Liver (tissue), 9 donors: ENCODE results near the gene MOB3C. TPM values are rescaled to one million over a fixed set of nuclear protein-coding genes. Genes with fewer than 3 reads are reported as not detected.

ENCODE experiments used
- DNase-seq: peaks from one replicate; pipeline ENCODE4 v3.0.0-alpha.2; 2017; ENCODE audit warnings: low spot score
- H3K27ac ChIP-seq, 2 donors: one replicate each; pipeline ENCODE4 v1.7.0; 2013; ENCODE audit warnings: inconsistent platforms in 2 of 2, low read length in 2 of 2, control low read depth in 1 of 2, low read depth in 1 of 2, mild to moderate bottlenecking in 1 of 2
- H3K27me3 ChIP-seq, 4 donors: one replicate each; pipeline versions ENCODE4 v1.6.1 to v1.7.0; 2013; ENCODE audit warnings: low read length in 3 of 4, inconsistent platforms in 1 of 4, mild to moderate bottlenecking in 1 of 4, moderate library complexity in 1 of 4; ENCODE audit not compliant: control insufficient read depth in 4 of 4, insufficient read depth in 4 of 4
- H3K36me3 ChIP-seq, 4 donors: one replicate each; pipeline versions ENCODE4 v1.6.1 to v1.7.0; 2013; ENCODE audit warnings: low read length in 3 of 4, mild to moderate bottlenecking in 3 of 4, low read depth in 1 of 4, moderate library complexity in 1 of 4; ENCODE audit not compliant: control insufficient read depth in 4 of 4, insufficient read depth in 3 of 4
- H3K4me1 ChIP-seq, 4 donors: one replicate each; pipeline versions ENCODE4 v1.6.1 to v1.7.0; 2013; ENCODE audit warnings: low read length in 3 of 4, mild to moderate bottlenecking in 3 of 4, moderate library complexity in 1 of 4; ENCODE audit not compliant: control insufficient read depth in 4 of 4, insufficient read depth in 4 of 4
- H3K4me3 ChIP-seq, 3 donors: one replicate each; pipeline versions ENCODE4 v1.6.1 to v1.7.0; 2013; ENCODE audit warnings: low read length in 3 of 3, control low read depth in 1 of 3, low read depth in 1 of 3, mild to moderate bottlenecking in 1 of 3
- H3K9ac ChIP-seq, 2 donors: one replicate each; pipeline ENCODE4 v1.7.0; 2013; ENCODE audit warnings: low read length in 2 of 2, mild to moderate bottlenecking in 2 of 2, moderate library complexity in 2 of 2, control low read depth in 1 of 2, low read depth in 1 of 2
- H3K9me3 ChIP-seq, 4 donors: one replicate each; pipeline versions ENCODE4 v1.6.1 to v1.7.0; 2013; ENCODE audit warnings: low read length in 3 of 4; ENCODE audit not compliant: control insufficient read depth in 4 of 4
- EGR1 ChIP-seq, 2 donors: IDR thresholded peaks; 2 replicates each; pipeline ENCODE4 v1.6.1; 2016 to 2018; ENCODE audit warnings: antibody characterized with exemption in 2 of 2, low read depth in 2 of 2
- FOXA1 ChIP-seq: IDR thresholded peaks from 2 replicates; pipeline ENCODE4 v1.6.1; 2016; ENCODE audit warnings: antibody characterized with exemption
- FOXA2 ChIP-seq: IDR thresholded peaks from 2 replicates; pipeline ENCODE4 v1.6.1; 2016; ENCODE audit warnings: antibody characterized with exemption
- HNF4G ChIP-seq: IDR thresholded peaks from 2 replicates; pipeline ENCODE4 v1.6.1; 2016; ENCODE audit warnings: antibody characterized with exemption
- JUND ChIP-seq, 2 donors: IDR thresholded peaks; 2 replicates each; pipeline ENCODE4 v1.6.1; 2016; ENCODE audit warnings: antibody characterized with exemption in 2 of 2
- REST ChIP-seq: IDR thresholded peaks from 2 replicates; pipeline ENCODE4 v1.6.1; 2016; ENCODE audit warnings: antibody characterized with exemption, mild to moderate bottlenecking
- RXRA ChIP-seq, 2 donors: IDR thresholded peaks; 2 replicates each; pipeline ENCODE4 v1.6.1; 2017 to 2018; ENCODE audit warnings: antibody characterized with exemption in 2 of 2, mild to moderate bottlenecking in 1 of 2
- SP1 ChIP-seq: IDR thresholded peaks from 2 replicates; pipeline ENCODE4 v1.6.1; 2018; ENCODE audit warnings: antibody characterized with exemption, mild to moderate bottlenecking
- TAF1 ChIP-seq: conservative IDR thresholded peaks from 2 replicates; pipeline ENCODE4 v1.6.1; 2016; ENCODE audit warnings: antibody characterized with exemption, mild to moderate bottlenecking
- YY1 ChIP-seq: IDR thresholded peaks from 2 replicates; pipeline ENCODE4 v1.6.1; 2016; ENCODE audit warnings: antibody characterized with exemption, mild to moderate bottlenecking
- WGBS: extraction: QIAGEN DNeasy Blood & Tissue Kit; methylation state at CpG from one replicate; pipeline ENCODE4 v1.1.7; 2013; 5-methylcytosine and 5-hydroxymethylcytosine counted together
- polyA plus RNA-seq, 2 donors: library from polyadenylated mRNA; stranded (reverse) in 1 of 2; unstranded in 1 of 2; fragments of 200-250 nt in 1 of 2; fragments of >200 nt in 1 of 2; fragmentation: Nextera tagmentation in 1 of 2; extraction: Ambion mirVana in 1 of 2; gene quantifications; one replicate each; pipeline versions ENCODE4 v1.2.1 to v1.2.3, GENCODE V29; 2013 to 2015
- total RNA-seq, 2 donors: library from RNA; depleted of rRNA; stranded (reverse); fragments of >200 nt; gene quantifications; one replicate each; pipeline ENCODE4 v1.2.3, GENCODE V29; 2014
- TF ChIP-seq, protein P1 (sequence below): IDR thresholded peaks from 2 replicates; pipeline ENCODE4 v1.6.1; 2016; ENCODE audit warnings: antibody characterized with exemption
- TF ChIP-seq, protein P2 (sequence below): IDR thresholded peaks from 2 replicates; pipeline ENCODE4 v1.6.1; 2016; ENCODE audit warnings: antibody characterized with exemption
- donor health status: healthy.
- donor health status: healthy.
- donor health status: healthy.
- donor health status: healthy.
- donor health status: healthy.

Gene MOB3C
- total and polyA plus RNA-seq, 4 donors = 2.3 to 7.9 (median 5.4) TPM

DNA sequence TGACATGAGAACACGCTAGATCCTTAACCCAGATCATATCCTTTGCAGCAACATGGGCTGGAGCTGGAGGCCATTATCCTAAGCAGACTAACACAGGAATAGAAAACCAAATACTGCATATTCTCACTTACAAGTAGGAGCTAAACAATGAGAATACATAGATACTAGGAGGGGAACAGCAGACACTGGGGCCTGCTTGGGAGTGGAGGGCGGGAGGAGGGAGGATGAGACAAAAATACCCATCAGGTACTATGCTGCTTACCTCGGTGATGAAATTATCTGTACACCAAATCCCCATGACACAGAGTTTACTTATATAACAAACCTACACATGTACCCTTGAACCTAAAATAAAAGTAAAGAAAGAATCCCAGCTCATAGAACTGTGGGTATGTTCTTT is 1.2 kb upstream of the MOB3C start (continued):
- TF ChIP-seq RXRA (IDR thresholded peaks at IDR 0.05) (no peak), SP1 (no peak), HNF4G (no peak), EGR1 (IDR thresholded peaks at IDR 0.05; ENCODE audit: low read depth in 2 of 2) (no peak), YY1 (no peak)
- TF ChIP-seq, protein P1, sequence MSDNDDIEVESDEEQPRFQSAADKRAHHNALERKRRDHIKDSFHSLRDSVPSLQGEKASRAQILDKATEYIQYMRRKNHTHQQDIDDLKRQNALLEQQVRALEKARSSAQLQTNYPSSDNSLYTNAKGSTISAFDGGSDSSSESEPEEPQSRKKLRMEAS = no peak
- TF ChIP-seq, protein P2, sequence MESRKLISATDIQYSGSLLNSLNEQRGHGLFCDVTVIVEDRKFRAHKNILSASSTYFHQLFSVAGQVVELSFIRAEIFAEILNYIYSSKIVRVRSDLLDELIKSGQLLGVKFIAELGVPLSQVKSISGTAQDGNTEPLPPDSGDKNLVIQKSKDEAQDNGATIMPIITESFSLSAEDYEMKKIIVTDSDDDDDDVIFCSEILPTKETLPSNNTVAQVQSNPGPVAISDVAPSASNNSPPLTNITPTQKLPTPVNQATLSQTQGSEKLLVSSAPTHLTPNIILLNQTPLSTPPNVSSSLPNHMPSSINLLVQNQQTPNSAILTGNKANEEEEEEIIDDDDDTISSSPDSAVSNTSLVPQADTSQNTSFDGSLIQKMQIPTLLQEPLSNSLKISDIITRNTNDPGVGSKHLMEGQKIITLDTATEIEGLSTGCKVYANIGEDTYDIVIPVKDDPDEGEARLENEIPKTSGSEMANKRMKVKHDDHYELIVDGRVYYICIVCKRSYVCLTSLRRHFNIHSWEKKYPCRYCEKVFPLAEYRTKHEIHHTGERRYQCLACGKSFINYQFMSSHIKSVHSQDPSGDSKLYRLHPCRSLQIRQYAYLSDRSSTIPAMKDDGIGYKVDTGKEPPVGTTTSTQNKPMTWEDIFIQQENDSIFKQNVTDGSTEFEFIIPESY = no peak

- H3K9me3 ChIP-seq = no peaks in the 10 kb centered on the region
- H3K4me1 ChIP-seq = peaks cover 9 to 26% (median 18%) of the 10 kb centered on the region in 4 donors
- 45% methylated on average over 10 of the region's 10 CpGs for WGBS
- no peak for DNase-seq
- peak overlapping the region; percentile 70 to 80 for H3K9ac ChIP-seq
- peak overlapping the region; percentile 80 to 92 for H3K27ac ChIP-seq
- TF ChIP-seq JUND (IDR thresholded peaks at IDR 0.05) (no peak), SP1 (no peak), YY1 (no peak), FOXA1 (no peak), EGR1 (IDR thresholded peaks at IDR 0.05; ENCODE audit: low read depth in 2 of 2) (no peak)
- TF ChIP-seq, protein P2 = no peak
- H3K36me3 ChIP-seq = no peaks in the 10 kb centered on the region
- no peaks in the 10 kb centered on the region for H3K27me3 ChIP-seq
- H3K4me3 ChIP-seq = peak overlapping the region; percentile 79 to 90 (median 88)
These were observed 643 bp upstream of the MOB3C start for GRCh38 chr1:46617108-46617800.

GRCh38 chr1:46615735-46616134 is 876 bp downstream of the MOB3C start:
- no peak for TF ChIP-seq REST
- TF ChIP-seq TAF1 = no peak
- TF ChIP-seq FOXA1 = no peak
- TF ChIP-seq FOXA2 = no peak
- no peak for TF ChIP-seq YY1
- TF ChIP-seq EGR1 (IDR thresholded peaks at IDR 0.05; ENCODE audit: low read depth in 2 of 2) = no peak
- no peak for TF ChIP-seq RXRA (IDR thresholded peaks at IDR 0.05)
- 75% methylated on average over 3 of the region's 3 CpGs for WGBS
- no peaks in the 10 kb centered on the region for H3K9me3 ChIP-seq
- no peaks in the 10 kb centered on the region for H3K27me3 ChIP-seq
- H3K4me1 ChIP-seq = peaks cover 9 to 26% (median 22%) of the 10 kb centered on the region in 4 donors
- peak overlapping the region; percentile 80 to 92 for H3K27ac ChIP-seq
- H3K36me3 ChIP-seq = no peaks in the 10 kb centered on the region
- DNase-seq = no peak
- peak overlapping the region; percentile 79 to 90 (median 88) for H3K4me3 ChIP-seq
- H3K9ac ChIP-seq = peak overlapping the region in 1 of 2 donors; percentile 86
